HepG2 (cell line): ENCODE measurements around the gene CLDN20. TPM values are rescaled to one million over a fixed set of nuclear protein-coding genes. Genes with fewer than 3 reads are reported as not detected.

Source experiments
- CHD4 ChIP-seq: fragments of 200-600 bp; sonication (generic); IDR thresholded peaks from 2 replicates; pipeline ENCODE4 v1.7.0; 2017; ENCODE audit warnings: mild to moderate bottlenecking, low read length, borderline replicate concordance
- GATA4 ChIP-seq: sonication (generic); IDR thresholded peaks from 2 replicates; pipeline ENCODE4 v1.6.1; 2016; ENCODE audit warnings: antibody characterized with exemption, low read depth, borderline replicate concordance
- HDAC2 ChIP-seq: sonication (generic); formaldehyde crosslinking; IDR thresholded peaks from 2 replicates; pipeline ENCODE4 v1.4.0; 2020; ENCODE audit warnings: missing genetic modification reagents
- KLF9 ChIP-seq: IDR thresholded peaks from 2 replicates; pipeline ENCODE4 v1.6.1; 2016; ENCODE audit warnings: low read depth
- MAF1 ChIP-seq: sonication (generic); formaldehyde crosslinking; IDR thresholded peaks from 2 replicates; pipeline ENCODE4 v1.5.0; 2020; ENCODE audit warnings: missing genetic modification reagents, borderline replicate concordance
- MTF2 ChIP-seq: sonication (generic); formaldehyde crosslinking; IDR thresholded peaks from 2 replicates; pipeline ENCODE4 v1.5.0; 2020; ENCODE audit warnings: missing genetic modification reagents, borderline replicate concordance
- PCBP1 ChIP-seq: fragments of 200-400 bp; formaldehyde crosslinking; IDR thresholded peaks from 2 replicates; pipeline ENCODE4 v1.6.1; 2017; ENCODE audit warnings: mild to moderate bottlenecking, low read depth, low read length, borderline replicate concordance
- SP2 ChIP-seq: sonication (generic); formaldehyde crosslinking; IDR thresholded peaks from 2 replicates; pipeline ENCODE4 v1.5.1; 2020; ENCODE audit warnings: mild to moderate bottlenecking, missing genetic modification reagents
- WIZ ChIP-seq: sonication (generic); formaldehyde crosslinking; IDR thresholded peaks from 2 replicates; pipeline ENCODE4 v1.5.1; 2020; ENCODE audit warnings: mild to moderate bottlenecking, missing genetic modification reagents
- ZMYM2 ChIP-seq: sonication (generic); formaldehyde crosslinking; IDR thresholded peaks from 2 replicates; pipeline ENCODE4 v1.8.0; 2022; ENCODE audit warnings: mild to moderate bottlenecking, missing genetic modification reagents
- ZNF724P ChIP-seq: sonication (generic); formaldehyde crosslinking; IDR thresholded peaks from 2 replicates; pipeline ENCODE4 v1.8.0; 2022; ENCODE audit warnings: missing genetic modification reagents, borderline replicate concordance
- polyA plus RNA-seq, 8 experiments: library from polyadenylated mRNA; depleted of rRNA in 3 of 8; stranded (reverse) in 7 of 8; unstranded in 1 of 8; fragments of >200 nt; fragmentation: Illumina TruSeq in 4 of 8; extraction: Trizol in 4 of 8; gene quantifications; 2 replicates each; pipeline versions ENCODE4 v1.2.1 to v1.2.3, GENCODE V29; 2011 to 2016; ENCODE audit warnings: low read depth in 4 of 8, missing spikeins in 1 of 8, mixed read lengths in 1 of 8; ENCODE audit not compliant: insufficient read depth in 1 of 8
- total RNA-seq, 5 experiments: library from RNA; depleted of rRNA; stranded (reverse); fragments of >200 nt; fragmentation: Illumina TruSeq; extraction: Trizol; gene quantifications; 2 replicates each; pipeline ENCODE4 v1.2.3, GENCODE V29; 2016; ENCODE audit warnings: low read depth in 1 of 5
- TF ChIP-seq, protein P1 (sequence below): sonication (generic); formaldehyde crosslinking; IDR thresholded peaks from 2 replicates; pipeline ENCODE4 v1.5.0; 2020; ENCODE audit warnings: missing genetic modification reagents
- TF ChIP-seq, protein P2 (sequence below): sonication (generic); formaldehyde crosslinking; conservative IDR thresholded peaks from 2 replicates; pipeline ENCODE4 v1.8.1; 2023; ENCODE audit warnings: missing genetic modification reagents
- TF ChIP-seq, protein P3 (sequence below): sonication (generic); formaldehyde crosslinking; IDR thresholded peaks from 2 replicates; pipeline ENCODE4 v1.5.0; 2020; ENCODE audit warnings: mild to moderate bottlenecking, missing genetic modification reagents
- TF ChIP-seq, protein P4 (sequence below): sonication (generic); formaldehyde crosslinking; IDR thresholded peaks from 2 replicates; pipeline ENCODE4 v1.8.1; 2023; ENCODE audit warnings: mild to moderate bottlenecking, missing genetic modification reagents, borderline replicate concordance
- TF ChIP-seq, protein P5 (sequence below): sonication (generic); formaldehyde crosslinking; IDR thresholded peaks from 2 replicates; pipeline ENCODE4 v1.5.1; 2020; ENCODE audit warnings: missing genetic modification reagents, mild to moderate bottlenecking, borderline replicate concordance
- TF ChIP-seq, protein P6 (sequence below): IDR thresholded peaks from 2 replicates; pipeline ENCODE4 v1.6.1; 2012; ENCODE audit warnings: inconsistent platforms

CLDN20 gene
- total and polyA plus RNA-seq, 2 of the 13 experiments (the other 11 are each of a cell fraction or from before 2014, with no cell fraction given), result not detected

DNA sequence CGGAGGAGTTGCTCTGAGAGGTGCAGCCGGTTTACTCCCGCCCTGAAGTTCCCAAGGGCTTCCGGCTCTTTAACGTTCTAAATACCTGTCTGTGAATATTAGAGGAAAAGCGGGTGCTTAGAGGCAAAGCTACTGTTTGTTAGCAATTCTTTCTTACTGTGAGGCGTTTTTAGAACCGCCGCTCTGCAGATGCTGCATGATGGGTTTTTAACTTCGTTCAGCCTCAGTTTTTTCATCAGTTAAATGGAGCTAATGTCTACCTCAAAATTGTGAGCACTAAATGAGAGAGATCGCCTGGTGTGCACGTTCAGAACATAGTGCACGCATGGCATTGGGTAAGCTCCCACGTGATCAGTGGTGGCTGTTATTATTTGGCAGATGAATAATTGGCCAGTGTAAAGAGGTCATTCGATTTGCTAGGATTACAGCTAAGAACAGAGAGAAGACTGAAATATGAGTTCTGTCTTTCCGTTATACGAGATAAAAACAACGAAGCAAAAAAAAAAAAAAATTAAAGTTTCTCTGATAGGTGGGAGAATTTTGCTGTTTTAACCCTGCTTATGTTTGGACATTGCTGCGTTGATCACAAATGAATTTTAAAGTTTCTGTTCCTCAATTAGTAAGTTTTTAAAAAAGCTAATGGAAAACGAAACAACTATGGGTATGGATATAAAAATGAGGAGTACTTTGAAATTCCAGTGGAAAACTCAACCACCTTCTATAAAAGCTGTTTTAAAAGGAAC lies 51.1 kb downstream of the CLDN20 start (continued):
- TF ChIP-seq, protein P1, sequence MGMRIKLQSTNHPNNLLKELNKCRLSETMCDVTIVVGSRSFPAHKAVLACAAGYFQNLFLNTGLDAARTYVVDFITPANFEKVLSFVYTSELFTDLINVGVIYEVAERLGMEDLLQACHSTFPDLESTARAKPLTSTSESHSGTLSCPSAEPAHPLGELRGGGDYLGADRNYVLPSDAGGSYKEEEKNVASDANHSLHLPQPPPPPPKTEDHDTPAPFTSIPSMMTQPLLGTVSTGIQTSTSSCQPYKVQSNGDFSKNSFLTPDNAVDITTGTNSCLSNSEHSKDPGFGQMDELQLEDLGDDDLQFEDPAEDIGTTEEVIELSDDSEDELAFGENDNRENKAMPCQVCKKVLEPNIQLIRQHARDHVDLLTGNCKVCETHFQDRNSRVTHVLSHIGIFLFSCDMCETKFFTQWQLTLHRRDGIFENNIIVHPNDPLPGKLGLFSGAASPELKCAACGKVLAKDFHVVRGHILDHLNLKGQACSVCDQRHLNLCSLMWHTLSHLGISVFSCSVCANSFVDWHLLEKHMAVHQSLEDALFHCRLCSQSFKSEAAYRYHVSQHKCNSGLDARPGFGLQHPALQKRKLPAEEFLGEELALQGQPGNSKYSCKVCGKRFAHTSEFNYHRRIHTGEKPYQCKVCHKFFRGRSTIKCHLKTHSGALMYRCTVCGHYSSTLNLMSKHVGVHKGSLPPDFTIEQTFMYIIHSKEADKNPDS, result 0 out of 2 replicates have a peak, but pooled peaks have one; percentile 35
- TF ChIP-seq, protein P2, sequence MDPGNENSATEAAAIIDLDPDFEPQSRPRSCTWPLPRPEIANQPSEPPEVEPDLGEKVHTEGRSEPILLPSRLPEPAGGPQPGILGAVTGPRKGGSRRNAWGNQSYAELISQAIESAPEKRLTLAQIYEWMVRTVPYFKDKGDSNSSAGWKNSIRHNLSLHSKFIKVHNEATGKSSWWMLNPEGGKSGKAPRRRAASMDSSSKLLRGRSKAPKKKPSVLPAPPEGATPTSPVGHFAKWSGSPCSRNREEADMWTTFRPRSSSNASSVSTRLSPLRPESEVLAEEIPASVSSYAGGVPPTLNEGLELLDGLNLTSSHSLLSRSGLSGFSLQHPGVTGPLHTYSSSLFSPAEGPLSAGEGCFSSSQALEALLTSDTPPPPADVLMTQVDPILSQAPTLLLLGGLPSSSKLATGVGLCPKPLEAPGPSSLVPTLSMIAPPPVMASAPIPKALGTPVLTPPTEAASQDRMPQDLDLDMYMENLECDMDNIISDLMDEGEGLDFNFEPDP (CRISPR knock-in tag), result 0 out of 2 replicates have a peak, but pooled peaks have one; percentile 65
- TF ChIP-seq, protein P3, sequence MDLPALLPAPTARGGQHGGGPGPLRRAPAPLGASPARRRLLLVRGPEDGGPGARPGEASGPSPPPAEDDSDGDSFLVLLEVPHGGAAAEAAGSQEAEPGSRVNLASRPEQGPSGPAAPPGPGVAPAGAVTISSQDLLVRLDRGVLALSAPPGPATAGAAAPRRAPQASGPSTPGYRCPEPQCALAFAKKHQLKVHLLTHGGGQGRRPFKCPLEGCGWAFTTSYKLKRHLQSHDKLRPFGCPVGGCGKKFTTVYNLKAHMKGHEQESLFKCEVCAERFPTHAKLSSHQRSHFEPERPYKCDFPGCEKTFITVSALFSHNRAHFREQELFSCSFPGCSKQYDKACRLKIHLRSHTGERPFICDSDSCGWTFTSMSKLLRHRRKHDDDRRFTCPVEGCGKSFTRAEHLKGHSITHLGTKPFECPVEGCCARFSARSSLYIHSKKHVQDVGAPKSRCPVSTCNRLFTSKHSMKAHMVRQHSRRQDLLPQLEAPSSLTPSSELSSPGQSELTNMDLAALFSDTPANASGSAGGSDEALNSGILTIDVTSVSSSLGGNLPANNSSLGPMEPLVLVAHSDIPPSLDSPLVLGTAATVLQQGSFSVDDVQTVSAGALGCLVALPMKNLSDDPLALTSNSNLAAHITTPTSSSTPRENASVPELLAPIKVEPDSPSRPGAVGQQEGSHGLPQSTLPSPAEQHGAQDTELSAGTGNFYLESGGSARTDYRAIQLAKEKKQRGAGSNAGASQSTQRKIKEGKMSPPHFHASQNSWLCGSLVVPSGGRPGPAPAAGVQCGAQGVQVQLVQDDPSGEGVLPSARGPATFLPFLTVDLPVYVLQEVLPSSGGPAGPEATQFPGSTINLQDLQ, result no peak
- TF ChIP-seq WIZ (CRISPR knock-in tag), result no peak
- TF ChIP-seq, protein P4, sequence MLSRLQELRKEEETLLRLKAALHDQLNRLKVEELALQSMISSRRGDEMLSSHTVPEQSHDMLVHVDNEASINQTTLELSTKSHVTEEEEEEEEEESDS (CRISPR knock-in tag), result 0 out of 2 replicates have a peak, but pooled peaks have one; percentile 37
- TF ChIP-seq ZNF724P, result no peak
- no peak for TF ChIP-seq MAF1 (CRISPR knock-in tag)
- TF ChIP-seq, protein P5, sequence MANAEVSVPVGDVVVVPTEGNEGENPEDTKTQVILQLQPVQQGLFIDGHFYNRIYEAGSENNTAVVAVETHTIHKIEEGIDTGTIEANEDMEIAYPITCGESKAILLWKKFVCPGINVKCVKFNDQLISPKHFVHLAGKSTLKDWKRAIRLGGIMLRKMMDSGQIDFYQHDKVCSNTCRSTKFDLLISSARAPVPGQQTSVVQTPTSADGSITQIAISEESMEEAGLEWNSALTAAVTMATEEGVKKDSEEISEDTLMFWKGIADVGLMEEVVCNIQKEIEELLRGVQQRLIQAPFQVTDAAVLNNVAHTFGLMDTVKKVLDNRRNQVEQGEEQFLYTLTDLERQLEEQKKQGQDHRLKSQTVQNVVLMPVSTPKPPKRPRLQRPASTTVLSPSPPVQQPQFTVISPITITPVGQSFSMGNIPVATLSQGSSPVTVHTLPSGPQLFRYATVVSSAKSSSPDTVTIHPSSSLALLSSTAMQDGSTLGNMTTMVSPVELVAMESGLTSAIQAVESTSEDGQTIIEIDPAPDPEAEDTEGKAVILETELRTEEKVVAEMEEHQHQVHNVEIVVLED (CRISPR knock-in tag), result peak; percentile 22; the same call in 1 of the 2 replicates
- peak; percentile 94 for TF ChIP-seq ZMYM2
- TF ChIP-seq GATA4, result no peak
- peak; percentile 82; the same call in 1 of the 2 replicates for TF ChIP-seq HDAC2
- peak; percentile 100 for TF ChIP-seq CHD4
- no peak for TF ChIP-seq MTF2 (CRISPR knock-in tag)
- TF ChIP-seq, protein P6, sequence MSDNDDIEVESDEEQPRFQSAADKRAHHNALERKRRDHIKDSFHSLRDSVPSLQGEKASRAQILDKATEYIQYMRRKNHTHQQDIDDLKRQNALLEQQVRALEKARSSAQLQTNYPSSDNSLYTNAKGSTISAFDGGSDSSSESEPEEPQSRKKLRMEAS, result peak; percentile 98
- TF ChIP-seq PCBP1, result no peak
- TF ChIP-seq SP2 (CRISPR knock-in tag), result no peak
- 0 out of 2 replicates have a peak, but pooled peaks have one; percentile 19 for TF ChIP-seq KLF9
